WTC11 (cell line): Measurements from ENCODE around the gene MIPEP. TPM values are rescaled to one million over a fixed set of nuclear protein-coding genes. Genes with fewer than 3 reads are reported as not detected.

Experiments used
- ATAC-seq: fragments of 200-7000 bp; cut with Tn5 transposase; 2 replicates; pipeline ENCODE4 v1.10.0; 2021; ENCODE audit warnings: mild to moderate bottlenecking, moderate library complexity
- CTCF ChIA-PET: fragments of 300-600 bp; sonication (Branson Sonifier 250); formaldehyde crosslinking; loops from one replicate; lab custom pipeline; 2021; ENCODE audit warnings: antibody characterized with exemption; lab: Charles Lee
- POLR2A ChIA-PET: fragments of 350-600 bp; sonication (Branson Sonifier 250); formaldehyde crosslinking; loops from one replicate; lab custom pipeline; 2021; ENCODE audit warnings: antibody characterized with exemption; lab: Charles Lee
- DNase-seq: peaks from one replicate; pipeline ENCODE4 v3.0.0; 2021; ENCODE audit warnings: low spot score
- H3K27ac Mint-ChIP-seq: 2 replicates; pipeline ENCODE4 v1.8.0; 2021; ENCODE audit warnings: mixed read lengths
- H3K27me3 Mint-ChIP-seq: 2 replicates; pipeline ENCODE4 v1.8.0; 2021; ENCODE audit warnings: low read depth, mild to moderate bottlenecking, moderate library complexity, mixed read lengths
- H3K36me3 Mint-ChIP-seq: 2 replicates; pipeline ENCODE4 v1.8.0; 2021; ENCODE audit warnings: mixed read lengths
- H3K4me1 Mint-ChIP-seq: 2 replicates; pipeline ENCODE4 v1.8.0; 2022; ENCODE audit warnings: mixed read lengths
- H3K4me3 Mint-ChIP-seq: 2 replicates; pipeline ENCODE4 v1.8.0; 2021; ENCODE audit warnings: mild to moderate bottlenecking, moderate library complexity, mixed read lengths
- H3K9me3 Mint-ChIP-seq: 2 replicates; pipeline ENCODE4 v1.8.0; 2021; ENCODE audit warnings: mixed read lengths
- AR ChIP-seq: fragments of 250-450 bp; sonication (Bioruptor Pico); IDR thresholded peaks from 2 replicates; pipeline ENCODE4 v1.9.0; 2021; ENCODE audit warnings: mild to moderate bottlenecking
- ARID4B ChIP-seq: sonication (generic); formaldehyde crosslinking; IDR thresholded peaks from 2 replicates; pipeline ENCODE4 v1.8.0; 2023; ENCODE audit warnings: missing genetic modification reagents, mild to moderate bottlenecking, borderline replicate concordance
- ATF1 ChIP-seq: sonication (generic); formaldehyde crosslinking; IDR thresholded peaks from 2 replicates; pipeline ENCODE4 v1.8.1; 2023; ENCODE audit warnings: mild to moderate bottlenecking, moderate library complexity, missing genetic modification reagents
- ETV6 ChIP-seq: sonication (generic); formaldehyde crosslinking; IDR thresholded peaks from 2 replicates; pipeline ENCODE4 v1.8.1; 2022; ENCODE audit warnings: mild to moderate bottlenecking, missing genetic modification reagents
- FOXK1 ChIP-seq: sonication (generic); formaldehyde crosslinking; IDR thresholded peaks from 2 replicates; pipeline ENCODE4 v1.8.0; 2022; ENCODE audit warnings: mild to moderate bottlenecking, moderate library complexity, missing genetic modification reagents
- MYBL2 ChIP-seq: sonication (generic); formaldehyde crosslinking; IDR thresholded peaks from 2 replicates; pipeline ENCODE4 v1.8.1; 2023; ENCODE audit warnings: mild to moderate bottlenecking, moderate library complexity, missing genetic modification reagents
- NR1H2 ChIP-seq: sonication (generic); formaldehyde crosslinking; IDR thresholded peaks from 2 replicates; pipeline ENCODE4 v1.9.0; 2021; ENCODE audit warnings: mild to moderate bottlenecking, moderate library complexity, missing genetic modification reagents
- SOX15 ChIP-seq: fragments of 250-450 bp; sonication (Bioruptor Pico); IDR thresholded peaks from 2 replicates; pipeline ENCODE4 v1.9.0; 2021; ENCODE audit warnings: mild to moderate bottlenecking
- TEAD1 ChIP-seq: sonication (generic); formaldehyde crosslinking; IDR thresholded peaks from 2 replicates; pipeline ENCODE4 v1.8.0; 2022; ENCODE audit warnings: mild to moderate bottlenecking, missing genetic modification reagents
- TEAD4 ChIP-seq: sonication (generic); formaldehyde crosslinking; IDR thresholded peaks from 2 replicates; pipeline ENCODE4 v1.8.0; 2022; ENCODE audit warnings: mild to moderate bottlenecking, missing genetic modification reagents
- ZBTB21 ChIP-seq: sonication (generic); formaldehyde crosslinking; IDR thresholded peaks from 2 replicates; pipeline ENCODE4 v1.8.1; 2023; ENCODE audit warnings: mild to moderate bottlenecking, missing genetic modification reagents, borderline replicate concordance
- ZMAT4 ChIP-seq: fragments of 250-450 bp; sonication (Bioruptor Pico); IDR thresholded peaks from 2 replicates; pipeline ENCODE4 v1.9.0; 2021; ENCODE audit warnings: mild to moderate bottlenecking
- ZNF219 ChIP-seq: sonication (generic); formaldehyde crosslinking; IDR thresholded peaks from 2 replicates; pipeline ENCODE4 v1.8.0; 2023; ENCODE audit warnings: missing genetic modification reagents, mild to moderate bottlenecking, borderline replicate concordance
- ZNF281 ChIP-seq: sonication (generic); formaldehyde crosslinking; IDR thresholded peaks from 2 replicates; pipeline ENCODE4 v1.8.0; 2023; ENCODE audit warnings: mild to moderate bottlenecking, missing genetic modification reagents
- ZNF396 ChIP-seq: fragments of 250-450 bp; sonication (Bioruptor Pico); IDR thresholded peaks from 2 replicates; pipeline ENCODE4 v1.8.0; 2021; ENCODE audit warnings: mild to moderate bottlenecking, moderate library complexity, borderline replicate concordance
- total RNA-seq: library from RNA; stranded (reverse); gene quantifications from 3 replicates; pipeline ENCODE4 v1.2.3, GENCODE V29; 2021
- TF ChIP-seq, protein P1 (sequence below): sonication (generic); formaldehyde crosslinking; IDR thresholded peaks from 2 replicates; pipeline ENCODE4 v1.8.1; 2023; ENCODE audit warnings: mild to moderate bottlenecking, missing genetic modification reagents, borderline replicate concordance
- TF ChIP-seq, protein P2 (sequence below): fragments of 250-450 bp; sonication (Bioruptor Pico); IDR thresholded peaks from 2 replicates; pipeline ENCODE4 v1.8.0; 2021; ENCODE audit warnings: mild to moderate bottlenecking

Gene MIPEP
- total RNA-seq, 1 experiment from 2014 or later, result 30.5 TPM

GRCh38 chr13:23806874-23807526 lies 82.2 kb downstream of the MIPEP start (continued):
- TF ChIP-seq ARID4B (CRISPR knock-in tag) (no peak), TEAD4 (no peak), ZNF219 (CRISPR knock-in tag) (no peak), FOXK1 (CRISPR knock-in tag) (no peak), NR1H2 (CRISPR knock-in tag) (no peak), ATF1 (CRISPR knock-in tag) (no peak), AR (no peak), MYBL2 (no peak), TEAD1 (CRISPR knock-in tag) (no peak), SOX15 (CRISPR knock-in tag) (no peak), ETV6 (no peak)
- TF ChIP-seq, protein P1, sequence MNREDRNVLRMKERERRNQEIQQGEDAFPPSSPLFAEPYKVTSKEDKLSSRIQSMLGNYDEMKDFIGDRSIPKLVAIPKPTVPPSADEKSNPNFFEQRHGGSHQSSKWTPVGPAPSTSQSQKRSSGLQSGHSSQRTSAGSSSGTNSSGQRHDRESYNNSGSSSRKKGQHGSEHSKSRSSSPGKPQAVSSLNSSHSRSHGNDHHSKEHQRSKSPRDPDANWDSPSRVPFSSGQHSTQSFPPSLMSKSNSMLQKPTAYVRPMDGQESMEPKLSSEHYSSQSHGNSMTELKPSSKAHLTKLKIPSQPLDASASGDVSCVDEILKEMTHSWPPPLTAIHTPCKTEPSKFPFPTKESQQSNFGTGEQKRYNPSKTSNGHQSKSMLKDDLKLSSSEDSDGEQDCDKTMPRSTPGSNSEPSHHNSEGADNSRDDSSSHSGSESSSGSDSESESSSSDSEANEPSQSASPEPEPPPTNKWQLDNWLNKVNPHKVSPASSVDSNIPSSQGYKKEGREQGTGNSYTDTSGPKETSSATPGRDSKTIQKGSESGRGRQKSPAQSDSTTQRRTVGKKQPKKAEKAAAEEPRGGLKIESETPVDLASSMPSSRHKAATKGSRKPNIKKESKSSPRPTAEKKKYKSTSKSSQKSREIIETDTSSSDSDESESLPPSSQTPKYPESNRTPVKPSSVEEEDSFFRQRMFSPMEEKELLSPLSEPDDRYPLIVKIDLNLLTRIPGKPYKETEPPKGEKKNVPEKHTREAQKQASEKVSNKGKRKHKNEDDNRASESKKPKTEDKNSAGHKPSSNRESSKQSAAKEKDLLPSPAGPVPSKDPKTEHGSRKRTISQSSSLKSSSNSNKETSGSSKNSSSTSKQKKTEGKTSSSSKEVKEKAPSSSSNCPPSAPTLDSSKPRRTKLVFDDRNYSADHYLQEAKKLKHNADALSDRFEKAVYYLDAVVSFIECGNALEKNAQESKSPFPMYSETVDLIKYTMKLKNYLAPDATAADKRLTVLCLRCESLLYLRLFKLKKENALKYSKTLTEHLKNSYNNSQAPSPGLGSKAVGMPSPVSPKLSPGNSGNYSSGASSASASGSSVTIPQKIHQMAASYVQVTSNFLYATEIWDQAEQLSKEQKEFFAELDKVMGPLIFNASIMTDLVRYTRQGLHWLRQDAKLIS (CRISPR knock-in tag), result no peak
- TF ChIP-seq, protein P2, sequence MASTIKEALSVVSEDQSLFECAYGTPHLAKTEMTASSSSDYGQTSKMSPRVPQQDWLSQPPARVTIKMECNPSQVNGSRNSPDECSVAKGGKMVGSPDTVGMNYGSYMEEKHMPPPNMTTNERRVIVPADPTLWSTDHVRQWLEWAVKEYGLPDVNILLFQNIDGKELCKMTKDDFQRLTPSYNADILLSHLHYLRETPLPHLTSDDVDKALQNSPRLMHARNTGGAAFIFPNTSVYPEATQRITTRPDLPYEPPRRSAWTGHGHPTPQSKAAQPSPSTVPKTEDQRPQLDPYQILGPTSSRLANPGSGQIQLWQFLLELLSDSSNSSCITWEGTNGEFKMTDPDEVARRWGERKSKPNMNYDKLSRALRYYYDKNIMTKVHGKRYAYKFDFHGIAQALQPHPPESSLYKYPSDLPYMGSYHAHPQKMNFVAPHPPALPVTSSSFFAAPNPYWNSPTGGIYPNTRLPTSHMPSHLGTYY (CRISPR knock-in tag), result no peak

GRCh38 chr13:23805821-23806220 lies 83.4 kb downstream of the MIPEP start:
- POLR2A ChIA-PET, result no interaction called here
- ATAC-seq, result no peak
- TF ChIP-seq ZNF281 (CRISPR knock-in tag) (no peak), ZMAT4 (CRISPR knock-in tag) (no peak), MYBL2 (no peak), ZNF396 (CRISPR knock-in tag) (no peak), ZBTB21 (no peak)
- Mint-ChIP-seq H3K27me3 (no peaks in the 10 kb centered on the region), H3K4me3 (no peak overlapping the region), H3K27ac (no peak overlapping the region), H3K36me3 (peaks cover 11% of the 10 kb centered on the region), H3K9me3 (peaks cover 4% of the 10 kb centered on the region), H3K4me1 (peaks cover 21% of the 10 kb centered on the region)
- CTCF ChIA-PET, result no interaction called here
- DNase-seq, result no peak
